Mesenchymal stem cell (in vitro differentiated cells and primary cell): ENCODE results near the gene GIPC2.
A peak's percentile ranks its signal among the peaks of the same experiment; 100 is the strongest.

Experiments
- DNase-seq: peaks from one replicate; pipeline ENCODE4 v3.0.0-alpha.2; 2013
- H2AFZ ChIP-seq: one replicate; pipeline ENCODE4 v1.6.1; 2013; ENCODE audit warnings: low read depth, mild to moderate bottlenecking, control low read depth, inconsistent platforms, low read length, moderate library complexity
- H2AK5ac ChIP-seq: 2 replicates; pipeline ENCODE4 v1.6.1; 2013; ENCODE audit warnings: low read length, moderate library complexity, mild to moderate bottlenecking, inconsistent platforms; ENCODE audit not compliant: severe bottlenecking
- H2BK120ac ChIP-seq: one replicate; pipeline ENCODE4 v1.6.1; 2013; ENCODE audit warnings: low read depth, mild to moderate bottlenecking, inconsistent platforms, low read length, moderate library complexity
- H2BK12ac ChIP-seq, 2 experiments: one replicate each; pipeline ENCODE4 v1.6.1; 2013; ENCODE audit warnings: inconsistent platforms in 2 of 2, low read length in 2 of 2, mild to moderate bottlenecking in 2 of 2, moderate library complexity in 2 of 2, control low read depth in 1 of 2
- H2BK15ac ChIP-seq: one replicate; pipeline ENCODE4 v1.6.1; 2013; ENCODE audit warnings: mild to moderate bottlenecking, low read depth, inconsistent platforms; ENCODE audit not compliant: poor library complexity, severe bottlenecking
- H2BK5ac ChIP-seq: 2 replicates; pipeline ENCODE4 v1.6.1; 2013; ENCODE audit warnings: low read depth, mild to moderate bottlenecking, low read length, control low read depth, inconsistent platforms; ENCODE audit not compliant: poor library complexity, severe bottlenecking
- H3K14ac ChIP-seq, 2 experiments: one replicate each; pipeline ENCODE4 v1.6.1; 2013; ENCODE audit warnings: inconsistent platforms in 2 of 2, low read length in 2 of 2, control low read depth in 1 of 2, mild to moderate bottlenecking in 1 of 2, moderate library complexity in 1 of 2
- H3K18ac ChIP-seq, 2 experiments: one replicate each; pipeline ENCODE4 v1.6.1; 2013; ENCODE audit warnings: inconsistent platforms in 2 of 2, low read length in 2 of 2, control low read depth in 1 of 2, low read depth in 1 of 2, mild to moderate bottlenecking in 1 of 2
- H3K23ac ChIP-seq, 2 experiments: one replicate each; pipeline ENCODE4 v1.6.1; 2013; ENCODE audit warnings: inconsistent platforms in 2 of 2, low read length in 2 of 2, mild to moderate bottlenecking in 2 of 2, moderate library complexity in 2 of 2, control low read depth in 1 of 2
- H3K27ac ChIP-seq: 2 replicates; pipeline ENCODE4 v1.5.1; 2013; ENCODE audit warnings: mild to moderate bottlenecking, moderate library complexity, low read length, control low read depth, inconsistent platforms; ENCODE audit not compliant: poor library complexity, severe bottlenecking
- H3K27me3 ChIP-seq, 2 experiments: 2 replicates each; pipeline versions ENCODE4 v1.6.1 to v1.7.0; 2013; ENCODE audit warnings: low read length in 2 of 2, mild to moderate bottlenecking in 2 of 2, moderate library complexity in 2 of 2, control low read depth in 1 of 2, inconsistent platforms in 1 of 2; ENCODE audit not compliant: control insufficient read depth in 1 of 2, insufficient read depth in 1 of 2
- H3K36me3 ChIP-seq, 2 experiments: 2 replicates each; pipeline versions ENCODE4 v1.6.1 to v1.7.0; 2013; ENCODE audit warnings: low read length in 2 of 2, control low read depth in 1 of 2, inconsistent platforms in 1 of 2, low read depth in 1 of 2, mild to moderate bottlenecking in 1 of 2; ENCODE audit not compliant: insufficient read depth in 2 of 2, control insufficient read depth in 1 of 2
- H3K4ac ChIP-seq, 2 experiments: one replicate each; pipeline ENCODE4 v1.6.1; 2013; ENCODE audit warnings: inconsistent platforms in 2 of 2, low read length in 2 of 2, mild to moderate bottlenecking in 2 of 2, moderate library complexity in 2 of 2, control low read depth in 1 of 2, low read depth in 1 of 2
- H3K4me1 ChIP-seq: 2 replicates; pipeline ENCODE4 v1.6.1; 2013; ENCODE audit warnings: low read depth, low read length, control low read depth; ENCODE audit not compliant: control insufficient read depth, insufficient read depth
- H3K4me2 ChIP-seq: 2 replicates; pipeline ENCODE4 v1.6.1; 2013; ENCODE audit warnings: low read length, mild to moderate bottlenecking, inconsistent platforms; ENCODE audit not compliant: poor library complexity, severe bottlenecking
- H3K4me3 ChIP-seq, 2 experiments: 2 replicates each; pipeline versions ENCODE4 v1.5.1 to v1.7.0; 2013; ENCODE audit warnings: low read length in 2 of 2, mild to moderate bottlenecking in 2 of 2, control low read depth in 1 of 2, low read depth in 1 of 2; ENCODE audit not compliant: insufficient read depth in 1 of 2
- H3K79me1 ChIP-seq: replicated peaks from 2 replicates; pipeline ENCODE4 v1.6.1; 2013; ENCODE audit warnings: mild to moderate bottlenecking, control low read depth, low read length, inconsistent platforms; ENCODE audit not compliant: poor library complexity, severe bottlenecking
- H3K9ac ChIP-seq: 2 replicates; pipeline ENCODE4 v1.7.0; 2013; ENCODE audit warnings: mild to moderate bottlenecking, low read length, moderate library complexity
- H3K9me3 ChIP-seq: 2 replicates; pipeline ENCODE4 v1.7.0; 2013; ENCODE audit warnings: mild to moderate bottlenecking, low read length; ENCODE audit not compliant: control insufficient read depth
- H4K8ac ChIP-seq: one replicate; pipeline ENCODE4 v1.6.1; 2013; ENCODE audit warnings: inconsistent platforms, mild to moderate bottlenecking, low read length, moderate library complexity
- H4K91ac ChIP-seq: one replicate; pipeline ENCODE4 v1.6.1; 2013; ENCODE audit warnings: mild to moderate bottlenecking, low read length, inconsistent platforms
- WGBS: methylation state at CpG from one replicate; pipeline ENCODE4 v1.1.7; 2013; ENCODE audit warnings: mixed read lengths; 5-methylcytosine and 5-hydroxymethylcytosine counted together

GIPC2 gene

DNA sequence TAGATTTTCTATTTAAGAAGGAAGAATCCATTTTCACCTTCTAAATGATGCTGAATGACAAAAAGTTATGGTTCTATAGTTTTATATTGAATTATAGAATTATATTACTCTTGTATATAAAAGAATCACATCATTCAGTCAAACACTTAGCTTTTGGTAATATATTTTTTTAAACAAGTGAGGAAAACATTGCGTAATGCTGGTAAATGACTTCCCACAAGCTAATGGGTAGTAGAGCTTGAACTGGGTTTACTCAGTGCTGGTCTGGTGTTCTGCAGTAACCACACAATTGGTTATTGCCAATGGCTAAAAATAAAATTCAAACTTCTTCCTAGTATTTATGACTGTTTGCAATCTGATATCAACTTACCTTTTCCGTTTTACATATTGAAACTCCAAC is 10.6 kb upstream of the GIPC2 start:
- no peak overlapping the region for H2AK5ac ChIP-seq
- H3K23ac ChIP-seq = no peak overlapping the region
- no peaks in the 10 kb centered on the region for H3K79me1 ChIP-seq
- peak overlapping the region; percentile 44 for H2BK5ac ChIP-seq
- H3K4me2 ChIP-seq = no peak overlapping the region
- 89% methylated on average over 2 of the region's 2 CpGs for WGBS
- no peak overlapping the region for H3K14ac ChIP-seq
- no peak overlapping the region for H3K18ac ChIP-seq
- no peak overlapping the region for H3K4ac ChIP-seq
- no peak overlapping the region for H2AFZ ChIP-seq
- H2BK12ac ChIP-seq = no peak overlapping the region
- H2BK120ac ChIP-seq = no peak overlapping the region
- no peaks in the 10 kb centered on the region for H3K36me3 ChIP-seq
- no peaks in the 10 kb centered on the region for H3K27me3 ChIP-seq
- no peak overlapping the region for H3K4me3 ChIP-seq
- DNase-seq = peak; percentile 10
- H3K27ac ChIP-seq = no peak overlapping the region
- H3K4me1 ChIP-seq = no peaks in the 10 kb centered on the region
- no peak overlapping the region for H3K9ac ChIP-seq
- H2BK15ac ChIP-seq = no peak overlapping the region
- no peak overlapping the region for H4K8ac ChIP-seq
- H3K9me3 ChIP-seq = no peaks in the 10 kb centered on the region
- H4K91ac ChIP-seq = no peak overlapping the region

DNA sequence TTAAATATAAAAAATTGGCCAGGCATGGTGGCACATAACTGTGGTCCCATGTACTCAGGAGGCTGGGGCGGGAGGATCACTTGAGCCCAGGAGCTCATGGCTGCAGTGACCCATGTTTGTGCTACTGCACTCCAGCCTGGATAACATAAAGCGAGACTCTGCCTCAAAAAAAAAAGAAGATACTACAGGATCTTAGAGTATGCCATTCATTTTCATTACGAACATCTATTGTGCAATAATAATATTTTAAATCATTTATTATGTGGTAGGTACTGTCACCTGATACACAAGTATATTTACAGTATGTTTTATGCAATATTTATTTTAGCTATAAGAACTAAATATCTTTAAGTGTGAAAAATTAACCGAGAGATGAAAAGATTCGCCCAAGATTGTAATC is 9.3 kb upstream of the GIPC2 start:
- Histone ChIP-seq H3K27ac (no peak overlapping the region), H3K9me3 (no peaks in the 10 kb centered on the region), H4K8ac (no peak overlapping the region), H2BK5ac (no peak overlapping the region), H2AFZ (no peak overlapping the region), H2BK12ac (no peak overlapping the region), H3K4me3 (no peak overlapping the region), H4K91ac (no peak overlapping the region), H2BK15ac (no peak overlapping the region), H2AK5ac (no peak overlapping the region), H3K9ac (no peak overlapping the region), H3K14ac (no peak overlapping the region), H3K4me2 (no peak overlapping the region), H3K18ac (no peak overlapping the region), H3K36me3 (no peaks in the 10 kb centered on the region), H3K27me3 (no peaks in the 10 kb centered on the region), H3K4me1 (no peaks in the 10 kb centered on the region), H2BK120ac (no peak overlapping the region), H3K79me1 (no peaks in the 10 kb centered on the region), H3K4ac (no peak overlapping the region), H3K23ac (no peak overlapping the region)
- DNase-seq = no peak
- WGBS = 100% methylated on average over 1 of the region's 5 CpGs

GRCh38 chr1:78038071-78038470 is 7.7 kb upstream of the GIPC2 start:
- Histone ChIP-seq H2BK15ac (no peak overlapping the region), H4K91ac (no peak overlapping the region), H2BK120ac (no peak overlapping the region), H2BK12ac (no peak overlapping the region), H3K23ac (no peak overlapping the region), H2AK5ac (no peak overlapping the region), H3K4me2 (no peak overlapping the region), H3K4ac (no peak overlapping the region), H3K27ac (no peak overlapping the region), H3K18ac (no peak overlapping the region), H3K9me3 (no peaks in the 10 kb centered on the region), H3K4me3 (no peak overlapping the region), H3K9ac (no peak overlapping the region), H4K8ac (no peak overlapping the region), H3K36me3 (no peaks in the 10 kb centered on the region), H2BK5ac (no peak overlapping the region), H3K79me1 (no peaks in the 10 kb centered on the region), H3K4me1 (no peaks in the 10 kb centered on the region), H3K27me3 (no peaks in the 10 kb centered on the region), H2AFZ (no peak overlapping the region), H3K14ac (no peak overlapping the region)
- 100% methylated on average over 2 of the region's 2 CpGs for WGBS
- peak; percentile 79 for DNase-seq

- Histone ChIP-seq H2BK120ac (no peak overlapping the region), H2BK12ac (no peak overlapping the region), H3K36me3 (no peaks in the 10 kb centered on the region), H3K4me2 (no peak overlapping the region), H3K79me1 (no peaks in the 10 kb centered on the region), H3K27me3 (peaks cover 0 to under 1% of the 10 kb centered on the region in 2 experiments), H3K4me1 (no peaks in the 10 kb centered on the region), H3K27ac (no peak overlapping the region), H3K14ac (no peak overlapping the region), H2BK15ac (no peak overlapping the region), H3K23ac (no peak overlapping the region), H3K18ac (no peak overlapping the region), H4K91ac (no peak overlapping the region), H3K9ac (peak overlapping the region; percentile 24), H2AFZ (no peak overlapping the region), H4K8ac (no peak overlapping the region), H2BK5ac (no peak overlapping the region), H2AK5ac (no peak overlapping the region), H3K4ac (no peak overlapping the region), H3K9me3 (no peaks in the 10 kb centered on the region), H3K4me3 (no peak overlapping the region)
- peak; percentile 80 for DNase-seq
Observed at GRCh38 chr1:78038491-78038939, 7.3 kb upstream of the GIPC2 start.
